ENCODE results near the gene TACR2. TPM values are rescaled to one million over a fixed set of nuclear protein-coding genes. Genes with fewer than 3 reads are reported as not detected.

The TACR2 gene
- not detected for polyA plus RNA-seq (2013, experiment 1 of 4)
- not detected for polyA plus RNA-seq (2013, experiment 2 of 4)
- polyA plus RNA-seq (2013, experiment 3 of 4): not detected
- polyA plus RNA-seq (2013, experiment 4 of 4): not detected

GRCh38 chr10:69416695-69417094 is at the start of gene TACR2:
Gene TACR2, minus strand, starts transcription at chr10:69416918. Its CDS starts 595 bp downstream, at chr10:69416323.
- H3K27ac ChIP-seq (ENCODE audit: insufficient read depth, low read depth, low read length, poor library complexity, severe bottlenecking): no peak within 1 kb of the TSS
- H3K27me3 ChIP-seq (ENCODE audit: control insufficient read depth, insufficient read depth, low read length, poor library complexity, severe bottlenecking): no peaks in the 10 kb centered on the region
- no peak within 1 kb of the TSS for H3K4me3 ChIP-seq (ENCODE audit: insufficient read depth, low read depth, low read length)
- no peaks in the 10 kb centered on the region for H3K4me1 ChIP-seq (ENCODE audit: control insufficient read depth, insufficient read depth, low read length)
- H3K9me3 ChIP-seq (ENCODE audit: control insufficient read depth, low read length): no peaks in the 10 kb centered on the region
- H3K36me3 ChIP-seq (ENCODE audit: control insufficient read depth, insufficient read depth, low read length): no peaks in the 10 kb centered on the region
- 91 to 95% methylated on average over 10 of the region's 10 CpGs for WGBS, 2 experiments

- 37 to 40% methylated on average over 5 of the region's 5 CpGs for WGBS, 2 experiments
- H3K36me3 ChIP-seq (ENCODE audit: control insufficient read depth, insufficient read depth, low read length): no peaks in the 10 kb centered on the region
- no peak overlapping the region for H3K27ac ChIP-seq (ENCODE audit: insufficient read depth, low read depth, low read length, poor library complexity, severe bottlenecking)
- no peaks in the 10 kb centered on the region for H3K27me3 ChIP-seq (ENCODE audit: control insufficient read depth, insufficient read depth, low read length, poor library complexity, severe bottlenecking)
- no peak overlapping the region for H3K4me3 ChIP-seq (ENCODE audit: insufficient read depth, low read depth, low read length)
- H3K9me3 ChIP-seq (ENCODE audit: control insufficient read depth, low read length): no peaks in the 10 kb centered on the region
- H3K4me1 ChIP-seq (ENCODE audit: control insufficient read depth, insufficient read depth, low read length): peaks cover 6% of the 10 kb centered on the region
Observed at GRCh38 chr10:69466158-69466490, 49.4 kb upstream of the TACR2 start.

- H3K9me3 ChIP-seq (ENCODE audit: control insufficient read depth, low read length): no peaks in the 10 kb centered on the region
- H3K4me1 ChIP-seq (ENCODE audit: control insufficient read depth, insufficient read depth, low read length): peaks cover 6% of the 10 kb centered on the region
- 91 to 95% methylated on average over 9 of the region's 9 CpGs for WGBS, 2 experiments
- H3K27ac ChIP-seq (ENCODE audit: insufficient read depth, low read depth, low read length, poor library complexity, severe bottlenecking): no peak overlapping the region
- no peaks in the 10 kb centered on the region for H3K27me3 ChIP-seq (ENCODE audit: control insufficient read depth, insufficient read depth, low read length, poor library complexity, severe bottlenecking)
- H3K36me3 ChIP-seq (ENCODE audit: control insufficient read depth, insufficient read depth, low read length): no peaks in the 10 kb centered on the region
- H3K4me3 ChIP-seq (ENCODE audit: insufficient read depth, low read depth, low read length): no peak overlapping the region
Observed at GRCh38 chr10:69465457-69466157, 48.9 kb upstream of the TACR2 start.

GRCh38 chr10:69464801-69465401 is 48.2 kb upstream of the TACR2 start:
- H3K27ac ChIP-seq (ENCODE audit: insufficient read depth, low read depth, low read length, poor library complexity, severe bottlenecking): no peak overlapping the region
- H3K9me3 ChIP-seq (ENCODE audit: control insufficient read depth, low read length): no peaks in the 10 kb centered on the region
- H3K4me3 ChIP-seq (ENCODE audit: insufficient read depth, low read depth, low read length): no peak overlapping the region
- WGBS, 2 experiments: 88 to 90% methylated on average over 2 of the region's 2 CpGs
- no peaks in the 10 kb centered on the region for H3K36me3 ChIP-seq (ENCODE audit: control insufficient read depth, insufficient read depth, low read length)
- peaks cover 6% of the 10 kb centered on the region for H3K4me1 ChIP-seq (ENCODE audit: control insufficient read depth, insufficient read depth, low read length)
- H3K27me3 ChIP-seq (ENCODE audit: control insufficient read depth, insufficient read depth, low read length, poor library complexity, severe bottlenecking): no peaks in the 10 kb centered on the region

- H3K4me1 ChIP-seq (ENCODE audit: control insufficient read depth, insufficient read depth, low read length): peaks cover 6% of the 10 kb centered on the region
- H3K27ac ChIP-seq (ENCODE audit: insufficient read depth, low read depth, low read length, poor library complexity, severe bottlenecking): no peak overlapping the region
- 89 to 90% methylated on average over 7 of the region's 7 CpGs for WGBS, 2 experiments
Observed at GRCh38 chr10:69464401-69464800, 47.7 kb upstream of the TACR2 start.

GRCh38 chr10:69463886-69464285 is 47.2 kb upstream of the TACR2 start:
- H3K9me3 ChIP-seq (ENCODE audit: control insufficient read depth, low read length): no peaks in the 10 kb centered on the region
- WGBS, 2 experiments: 93 to 94% methylated on average over 6 of the region's 6 CpGs
- H3K4me3 ChIP-seq (ENCODE audit: insufficient read depth, low read depth, low read length): no peak overlapping the region
- H3K36me3 ChIP-seq (ENCODE audit: control insufficient read depth, insufficient read depth, low read length): no peaks in the 10 kb centered on the region
- no peak overlapping the region for H3K27ac ChIP-seq (ENCODE audit: insufficient read depth, low read depth, low read length, poor library complexity, severe bottlenecking)
- peaks cover 6% of the 10 kb centered on the region for H3K4me1 ChIP-seq (ENCODE audit: control insufficient read depth, insufficient read depth, low read length)
- no peaks in the 10 kb centered on the region for H3K27me3 ChIP-seq (ENCODE audit: control insufficient read depth, insufficient read depth, low read length, poor library complexity, severe bottlenecking)

More at GRCh38 chr10:69464401-69464800, 47.7 kb upstream of the TACR2 start:
- Histone ChIP-seq H3K4me3 (ENCODE audit: insufficient read depth, low read depth, low read length) (no peak overlapping the region), H3K27me3 (ENCODE audit: control insufficient read depth, insufficient read depth, low read length, poor library complexity, severe bottlenecking) (no peaks in the 10 kb centered on the region), H3K9me3 (ENCODE audit: control insufficient read depth, low read length) (no peaks in the 10 kb centered on the region), H3K36me3 (ENCODE audit: control insufficient read depth, insufficient read depth, low read length) (no peaks in the 10 kb centered on the region)

- Histone ChIP-seq H3K36me3 (ENCODE audit: control insufficient read depth, insufficient read depth, low read length) (no peaks in the 10 kb centered on the region), H3K27ac (ENCODE audit: insufficient read depth, low read depth, low read length, poor library complexity, severe bottlenecking) (no peak overlapping the region), H3K4me3 (ENCODE audit: insufficient read depth, low read depth, low read length) (no peak overlapping the region), H3K9me3 (ENCODE audit: control insufficient read depth, low read length) (no peaks in the 10 kb centered on the region), H3K27me3 (ENCODE audit: control insufficient read depth, insufficient read depth, low read length, poor library complexity, severe bottlenecking) (no peaks in the 10 kb centered on the region), H3K4me1 (ENCODE audit: control insufficient read depth, insufficient read depth, low read length) (peaks cover 6% of the 10 kb centered on the region)
- 93 to 94% methylated on average over 5 of the region's 5 CpGs for WGBS, 2 experiments
Observed at GRCh38 chr10:69461243-69462025, 44.7 kb upstream of the TACR2 start.

GRCh38 chr10:69460576-69461242 is 44.0 kb upstream of the TACR2 start:
- H3K4me1 ChIP-seq (ENCODE audit: control insufficient read depth, insufficient read depth, low read length): peaks cover 6% of the 10 kb centered on the region
- no peak overlapping the region for H3K27ac ChIP-seq (ENCODE audit: insufficient read depth, low read depth, low read length, poor library complexity, severe bottlenecking)
- no peaks in the 10 kb centered on the region for H3K9me3 ChIP-seq (ENCODE audit: control insufficient read depth, low read length)
- H3K4me3 ChIP-seq (ENCODE audit: insufficient read depth, low read depth, low read length): no peak overlapping the region
- H3K36me3 ChIP-seq (ENCODE audit: control insufficient read depth, insufficient read depth, low read length): no peaks in the 10 kb centered on the region
- no peaks in the 10 kb centered on the region for H3K27me3 ChIP-seq (ENCODE audit: control insufficient read depth, insufficient read depth, low read length, poor library complexity, severe bottlenecking)
- WGBS, 2 experiments: 91 to 94% methylated on average over 9 of the region's 9 CpGs

- H3K4me3 ChIP-seq (ENCODE audit: insufficient read depth, low read depth, low read length): no peak overlapping the region
- no peaks in the 10 kb centered on the region for H3K36me3 ChIP-seq (ENCODE audit: control insufficient read depth, insufficient read depth, low read length)
- H3K9me3 ChIP-seq (ENCODE audit: control insufficient read depth, low read length): no peaks in the 10 kb centered on the region
- no peak overlapping the region for H3K27ac ChIP-seq (ENCODE audit: insufficient read depth, low read depth, low read length, poor library complexity, severe bottlenecking)
- H3K4me1 ChIP-seq (ENCODE audit: control insufficient read depth, insufficient read depth, low read length): peaks cover 6% of the 10 kb centered on the region
- WGBS, 2 experiments: 91 to 95% methylated on average over 12 of the region's 12 CpGs
- no peaks in the 10 kb centered on the region for H3K27me3 ChIP-seq (ENCODE audit: control insufficient read depth, insufficient read depth, low read length, poor library complexity, severe bottlenecking)
Observed at GRCh38 chr10:69459893-69460575, 43.3 kb upstream of the TACR2 start.

Data from ectodermal cell (in vitro differentiated cells).